Inflammatory macrophage treated with lipopolysaccharide for 4 hours (primary cell): ENCODE data around the gene RNF168.
A peak's percentile ranks its signal among the peaks of the same experiment; 100 is the strongest.
"Not testable (repeated sequence)": the region's sequence is repeated elsewhere in the genome, so short reads cannot be mapped to it uniquely, and the experiment has no call there.

Experiments
- DNase-seq: peaks from one replicate; pipeline ENCODE4 v3.0.0-alpha.2; 2020

The RNF168 gene

DNA sequence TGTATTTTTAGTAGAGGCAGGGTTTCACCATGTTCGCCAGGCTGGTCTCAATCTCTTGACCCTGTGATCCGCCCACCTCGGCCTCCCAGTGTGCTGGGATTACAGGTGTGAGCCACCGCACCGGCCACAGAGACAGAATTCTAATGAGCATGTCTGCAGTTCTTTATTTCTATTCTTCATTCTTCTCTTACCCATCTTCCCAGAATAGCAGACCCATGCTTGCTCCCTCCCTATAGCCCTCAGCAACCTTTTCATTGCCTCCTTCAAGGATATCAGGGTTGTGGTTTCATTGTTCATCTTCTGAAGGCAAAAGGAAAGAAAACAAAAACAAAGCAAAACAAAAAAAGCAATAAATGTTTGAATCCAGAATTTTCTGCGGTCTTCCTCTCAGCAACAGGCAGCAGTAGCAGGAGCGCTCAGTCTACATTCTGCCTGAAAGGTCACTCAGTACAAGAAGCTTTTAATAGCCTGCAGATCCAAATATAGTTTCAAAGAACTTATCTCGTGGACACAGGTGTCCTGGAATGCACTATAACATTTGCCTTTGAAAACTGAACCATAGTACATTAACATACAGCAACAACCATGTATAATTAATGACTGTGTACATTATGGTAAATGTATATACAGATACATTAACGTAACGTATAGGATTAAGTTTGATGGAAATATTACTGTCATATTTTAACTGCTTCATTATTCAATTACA, 11.5 kb upstream of the RNF168 start, which contains the start of gene SMCO1:
Gene SMCO1 (minus strand): TSS at position 434 of the 709 bp plus-strand sequence. CDS start 137 bp downstream, at position 297.
- DNase-seq, result no peak

DNA sequence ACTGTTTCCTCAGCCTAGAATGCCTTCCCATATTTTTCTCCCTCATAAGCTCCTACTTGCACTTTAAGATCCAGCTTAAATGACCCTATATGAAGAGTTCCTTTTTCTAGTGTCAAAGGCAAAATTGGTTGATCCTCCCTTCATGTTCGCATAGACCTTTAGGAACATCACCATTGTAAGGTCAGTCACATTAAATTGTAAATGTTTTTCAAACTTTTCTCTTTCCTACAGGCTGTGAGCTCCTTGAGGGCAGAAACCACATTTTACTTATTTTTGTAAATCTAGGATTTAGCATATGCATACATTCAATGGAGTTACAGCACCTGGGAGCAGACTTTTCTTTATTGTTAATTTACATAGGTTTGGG, 10.8 kb upstream of the RNF168 start:
- DNase-seq, result no peak

DNA sequence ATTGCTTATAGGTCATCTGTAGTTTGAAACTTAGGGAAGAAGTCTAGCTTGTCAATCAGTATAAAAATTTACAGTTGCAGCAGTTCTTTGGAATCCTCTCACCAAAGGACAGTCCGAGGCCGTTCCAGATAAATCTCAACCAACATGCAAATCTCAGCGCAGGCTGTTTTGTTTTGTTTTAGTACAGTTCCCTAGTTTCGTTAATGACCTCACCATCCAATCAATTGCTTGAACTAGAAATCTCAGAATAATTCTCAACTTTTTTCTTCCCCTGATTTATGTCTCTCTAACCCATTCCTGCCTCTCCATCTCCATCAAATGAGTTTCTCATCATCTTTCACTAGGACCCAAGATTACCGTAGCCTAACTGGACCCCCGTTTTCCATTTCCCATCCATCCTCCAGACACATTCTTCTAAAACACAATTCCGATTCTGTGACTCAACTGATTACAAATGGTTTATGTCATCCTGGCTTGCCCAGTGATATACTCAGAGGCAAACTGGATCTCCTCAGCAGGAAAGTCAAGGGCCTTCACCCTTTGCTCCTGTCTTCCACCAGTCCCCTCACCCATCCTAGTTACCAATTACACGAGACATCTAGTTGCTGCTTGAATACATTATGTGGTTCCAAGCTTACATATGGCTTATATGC, 10.3 kb upstream of the RNF168 start:
- DNase-seq, result no peak

DNA sequence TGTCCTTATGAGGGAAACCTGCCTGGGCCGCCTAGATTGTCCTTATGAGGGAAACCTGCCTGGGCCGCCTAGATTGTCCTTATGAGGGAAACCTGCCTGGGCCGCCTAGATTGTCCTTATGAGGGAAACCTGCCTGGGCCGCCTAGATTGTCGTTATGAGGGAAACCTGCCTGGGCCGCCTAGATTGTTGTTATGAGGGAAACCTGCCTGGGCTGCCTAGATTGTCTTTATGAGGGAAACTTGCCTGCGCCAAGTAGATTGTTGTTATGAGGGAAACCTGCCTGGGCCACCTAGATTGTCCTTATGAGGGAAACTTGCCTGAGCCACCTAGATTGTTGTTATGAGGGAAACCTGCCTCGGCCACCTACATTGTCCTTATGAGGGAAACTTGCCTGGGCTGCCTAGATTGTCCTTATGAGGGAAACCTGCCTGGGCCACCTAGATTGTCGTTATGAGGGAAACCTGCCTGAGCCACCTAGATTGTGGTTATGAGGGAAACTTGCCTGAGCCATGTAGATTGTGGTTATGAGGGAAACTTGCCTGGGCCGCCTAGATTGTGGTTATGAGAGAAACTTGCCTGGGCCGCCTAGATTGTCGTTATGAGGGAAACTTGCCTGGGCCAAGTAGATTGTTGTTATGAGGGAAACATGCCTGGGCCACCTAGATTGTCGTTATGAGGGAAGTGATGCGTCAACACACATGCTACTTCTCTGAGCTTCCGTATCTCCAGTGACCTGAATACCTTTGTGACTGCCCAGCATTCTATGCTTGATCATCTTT, 8.3 kb upstream of the RNF168 start:
- not testable (repeated sequence) for DNase-seq

DNA sequence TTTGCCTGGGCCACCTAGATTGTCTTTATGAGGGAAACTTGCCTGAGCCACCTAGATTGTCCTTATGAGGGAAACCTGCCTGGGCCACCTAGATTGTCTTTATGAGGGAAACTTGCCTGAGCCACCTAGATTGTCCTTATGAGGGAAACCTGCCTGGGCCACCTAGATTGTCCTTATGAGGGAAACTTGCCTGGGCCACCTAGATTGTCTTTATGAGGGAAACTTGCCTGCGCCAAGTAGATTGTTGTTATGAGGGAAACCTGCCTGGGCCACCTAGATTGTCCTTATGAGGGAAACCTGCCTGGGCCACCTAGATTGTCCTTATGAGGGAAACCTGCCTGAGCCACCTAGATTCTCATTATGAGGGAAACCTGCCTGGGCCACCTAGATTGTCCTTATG, 7.5 kb upstream of the RNF168 start:
- DNase-seq, result not testable (repeated sequence)

DNA sequence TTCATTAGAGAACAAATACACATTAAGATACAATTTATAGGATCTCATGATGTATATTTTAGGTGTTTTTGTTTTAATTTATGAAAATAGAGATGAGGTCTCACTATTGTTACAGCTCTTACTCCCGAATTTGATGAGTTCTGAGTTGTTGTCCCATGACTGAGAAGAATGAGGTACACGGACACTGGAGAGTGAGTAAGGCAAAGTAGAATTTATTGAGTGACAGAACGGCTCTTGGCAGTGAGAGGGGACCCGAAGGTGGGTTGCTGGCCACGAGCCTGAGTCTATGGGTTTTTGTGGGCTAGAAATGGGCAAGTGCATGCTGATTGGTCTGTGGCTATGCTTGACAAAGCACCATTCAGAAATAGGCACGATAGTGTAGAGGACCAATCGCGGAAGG, 3.1 kb upstream of the RNF168 start:
- no peak for DNase-seq

DNA sequence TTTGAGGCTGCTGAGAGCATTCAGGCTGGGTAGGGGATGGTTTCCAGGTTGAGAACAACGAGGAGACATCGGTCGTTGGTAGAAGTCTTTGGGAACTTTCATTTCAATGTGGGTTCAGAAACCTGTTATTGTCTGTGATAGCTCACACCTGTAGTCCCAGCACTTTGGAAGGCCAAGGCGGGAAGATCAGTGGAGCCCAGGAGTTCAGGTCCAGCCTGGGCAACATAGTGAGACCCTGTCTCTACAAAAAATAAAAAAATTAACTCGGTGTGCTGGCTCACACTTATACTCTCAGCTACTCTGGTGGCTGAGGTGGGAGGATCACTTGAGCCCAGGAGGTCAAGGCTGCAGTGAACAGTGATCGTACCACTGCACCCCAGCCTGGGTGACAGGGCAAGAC, 988 bp upstream of the RNF168 start:
- DNase-seq, result no peak

DNA sequence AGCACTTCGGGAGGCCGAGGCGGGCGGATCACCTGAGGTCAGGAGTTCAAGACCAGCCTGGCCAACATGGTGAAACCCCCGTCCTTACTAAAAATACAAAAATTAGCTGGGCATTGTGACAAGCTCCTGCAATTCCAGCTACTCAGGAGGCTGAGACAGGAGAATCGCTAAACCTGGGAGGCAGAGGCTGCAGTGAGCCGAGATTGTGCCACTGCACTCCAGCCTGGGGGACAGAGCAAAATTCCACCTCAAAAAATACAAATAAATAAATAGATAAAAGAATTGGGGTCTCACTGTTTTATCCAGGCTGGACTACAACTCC, 470 bp upstream of the RNF168 start:
- not testable (repeated sequence) for DNase-seq

DNA sequence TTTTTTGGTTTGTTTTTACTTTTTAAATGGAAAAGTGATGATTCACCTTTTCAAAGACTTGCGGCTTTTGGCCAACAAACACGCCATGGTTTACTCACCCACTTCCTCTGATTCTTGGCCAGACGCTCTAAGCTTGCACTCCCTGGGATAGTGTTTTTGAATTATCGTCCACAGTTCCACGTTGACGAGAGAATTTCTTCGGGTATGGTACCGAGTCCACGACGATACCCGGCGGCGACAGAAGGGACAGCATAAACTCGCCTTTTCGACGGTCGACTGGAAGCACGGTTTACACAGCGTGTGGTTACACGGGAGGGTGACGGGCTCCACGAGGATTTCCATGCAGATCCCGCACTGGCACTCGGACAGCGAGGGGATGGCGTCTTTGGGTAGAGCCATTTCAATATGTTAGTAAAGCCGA, 783 bp downstream of the RNF168 start:
- DNase-seq, result peak; percentile 80

DNA sequence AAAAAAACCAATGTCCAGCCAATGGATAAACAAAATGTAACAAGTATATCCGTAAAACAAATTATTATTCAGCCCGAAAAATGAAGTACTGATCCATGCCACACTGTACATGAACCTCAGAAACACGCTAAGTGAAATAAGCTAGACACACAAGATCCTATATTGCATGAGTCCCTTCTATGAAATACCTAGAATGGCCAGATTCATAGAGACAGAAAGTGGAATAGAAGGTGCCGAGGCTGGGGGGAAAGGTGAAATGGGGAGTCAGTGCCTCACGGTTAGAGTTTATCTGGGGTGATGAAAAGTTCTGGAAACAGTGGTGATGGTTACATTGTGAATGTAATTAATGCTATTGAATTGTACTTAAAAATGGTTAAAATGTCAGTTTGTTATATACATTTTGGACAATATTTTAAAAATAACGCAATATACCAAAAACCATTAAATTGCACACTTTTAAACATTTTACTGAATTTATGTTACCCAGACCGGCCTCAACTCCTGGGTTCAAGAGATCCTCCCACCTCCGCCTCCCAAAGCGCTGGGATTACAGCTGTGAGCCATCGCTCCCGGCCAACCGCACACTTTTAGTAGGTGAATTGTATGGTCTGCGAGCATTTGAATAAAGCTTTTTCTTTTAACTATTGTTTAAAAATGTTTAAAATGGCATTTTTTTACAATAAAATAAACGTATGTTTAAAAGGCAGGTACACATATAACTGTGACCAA, 2.1 kb downstream of the RNF168 start:
- DNase-seq, result peak; percentile 23

DNA sequence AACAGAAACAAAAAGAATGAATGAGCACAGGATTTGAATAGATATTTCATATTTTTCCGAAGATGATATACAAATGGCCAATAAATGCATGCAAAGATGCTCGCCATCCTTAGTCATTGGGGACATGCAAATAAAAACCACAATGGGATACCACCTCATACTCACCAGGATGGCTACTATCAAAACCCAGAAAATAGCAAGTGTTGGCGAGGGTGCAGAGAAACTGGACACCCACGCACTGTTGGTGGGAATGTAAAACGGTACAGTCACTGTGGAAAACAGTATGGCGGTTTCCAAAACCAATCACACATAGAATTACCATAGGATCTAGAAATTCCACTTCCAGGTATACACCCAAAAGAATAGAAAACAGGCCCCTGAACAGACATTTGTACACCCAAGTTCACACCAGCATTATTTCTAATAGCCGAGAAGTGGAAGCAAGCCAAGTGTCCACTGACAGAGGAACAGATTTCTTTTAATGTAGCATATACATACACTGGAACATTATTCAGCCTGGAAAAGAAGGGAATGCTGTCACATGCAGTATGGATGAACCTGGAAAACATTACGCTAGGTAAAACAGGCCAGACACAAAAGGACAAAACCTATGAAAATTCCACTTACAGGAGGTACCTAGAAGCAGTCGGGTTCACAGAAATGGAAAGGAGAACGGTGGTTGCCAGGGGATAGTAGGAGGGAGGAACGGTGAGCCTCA, 3.6 kb downstream of the RNF168 start:
- DNase-seq, result no peak

DNA sequence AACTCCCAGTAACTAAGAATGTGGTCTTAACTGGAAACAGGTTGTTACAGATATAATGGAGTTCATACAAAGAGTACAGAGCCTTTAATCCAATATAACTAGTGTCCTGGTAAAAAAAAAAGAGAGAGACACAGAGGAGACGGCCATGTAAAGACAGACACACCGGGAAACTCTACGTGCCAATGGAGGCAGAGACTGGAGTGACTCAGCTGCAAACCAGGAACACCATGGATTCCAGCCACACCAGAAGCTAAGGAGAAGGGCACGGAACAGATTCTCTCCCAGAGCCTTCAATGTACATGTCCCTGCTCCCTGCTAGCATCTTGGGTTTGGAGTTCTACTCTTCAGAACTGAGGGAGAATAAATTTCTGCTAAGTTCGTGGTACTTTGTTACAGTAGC, 4.5 kb downstream of the RNF168 start:
- DNase-seq, result no peak

DNA sequence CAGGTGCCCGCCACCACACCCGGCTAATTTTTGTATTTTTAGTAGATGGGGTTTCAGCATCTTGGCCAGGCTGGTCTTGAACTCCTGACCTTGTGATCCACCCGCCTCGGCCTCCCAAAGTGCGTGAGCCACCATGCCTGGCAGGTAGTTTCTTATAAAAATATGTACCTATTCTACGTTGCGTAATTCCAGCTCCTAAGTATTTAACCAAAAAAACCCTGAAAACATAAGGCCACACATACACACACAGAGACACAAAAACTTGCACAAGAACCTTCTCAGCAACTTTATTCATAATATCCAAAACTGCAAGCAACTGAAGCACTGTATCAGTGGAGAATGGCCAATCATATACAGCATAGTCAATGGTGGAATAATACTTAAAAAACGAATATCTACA, 5.3 kb downstream of the RNF168 start:
- no peak for DNase-seq

DNA sequence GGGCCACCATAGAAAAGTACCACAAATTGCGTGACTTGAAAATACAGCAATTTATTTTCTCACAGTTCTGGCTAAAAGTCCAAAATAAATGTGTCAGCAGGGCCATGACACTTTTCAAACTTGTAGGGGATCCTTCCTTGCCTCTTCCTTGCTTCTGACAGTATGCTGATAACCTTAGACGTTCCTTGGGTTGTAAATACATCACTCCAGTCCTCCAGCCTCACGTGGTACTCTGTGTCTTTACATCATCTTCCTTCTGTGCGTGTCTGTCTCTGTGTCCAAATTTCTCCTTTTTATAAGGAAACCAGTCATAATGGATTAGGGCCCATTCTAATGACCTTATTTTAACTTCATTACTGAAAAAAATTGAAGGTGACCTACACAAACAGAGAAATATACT, 7.4 kb downstream of the RNF168 start:
- DNase-seq, result no peak

DNA sequence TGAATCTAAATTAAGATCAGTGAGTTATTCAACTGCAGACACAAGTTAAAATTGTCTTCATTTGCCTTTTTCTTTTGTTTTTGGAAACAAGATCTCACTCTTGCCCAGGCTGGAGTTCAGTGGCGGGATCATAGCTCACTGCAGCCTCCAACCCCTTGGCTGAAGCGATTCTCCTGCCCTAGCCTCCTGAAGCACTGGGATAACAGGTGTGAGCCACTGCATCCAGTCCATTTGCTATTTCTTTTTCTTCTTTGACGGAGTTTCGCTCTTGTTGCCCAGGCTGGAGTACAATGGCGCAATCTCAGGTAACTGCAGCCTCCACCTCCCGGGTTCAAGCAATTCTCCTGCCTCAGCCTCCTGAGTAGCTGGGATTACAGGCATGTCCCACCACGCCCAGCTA, 10.3 kb downstream of the RNF168 start:
- no peak for DNase-seq

DNA sequence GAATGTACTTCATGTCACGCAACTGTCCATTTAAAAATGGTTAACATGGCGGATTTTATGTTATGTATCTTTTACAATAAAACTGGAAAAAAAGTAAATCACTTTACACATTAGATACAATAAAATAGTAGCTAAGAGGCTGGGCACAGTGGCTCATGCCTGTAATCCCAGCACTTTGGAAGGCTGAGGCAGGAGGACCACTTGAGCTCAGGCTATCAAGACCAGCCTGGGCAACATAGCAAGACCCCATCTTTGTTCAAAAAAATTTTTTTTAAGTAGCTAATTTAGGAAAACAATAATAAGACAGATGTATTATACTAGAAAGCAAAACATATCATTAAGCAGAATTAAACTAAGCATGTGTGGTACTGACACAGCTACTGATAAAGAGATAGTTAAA, 11.5 kb downstream of the RNF168 start:
- no peak for DNase-seq

DNA sequence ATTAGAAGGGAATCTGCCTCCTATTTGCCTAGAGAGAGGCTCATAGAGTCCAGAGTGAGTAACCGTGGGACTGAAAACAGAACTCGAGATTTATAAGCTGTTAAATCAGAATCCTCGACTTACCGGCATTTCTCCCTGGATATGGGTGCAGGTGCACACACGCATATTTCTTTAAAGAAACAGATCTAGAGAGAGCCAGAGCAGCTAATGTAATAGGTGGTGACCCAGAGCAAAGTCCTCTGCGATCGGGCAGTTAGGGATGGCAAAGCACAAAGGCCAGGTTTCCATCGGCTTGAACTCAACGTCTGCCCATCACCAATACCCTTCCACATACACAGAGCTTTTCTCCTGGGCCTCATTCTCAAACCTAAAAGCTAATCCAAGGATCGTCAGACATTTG, 13.8 kb downstream of the RNF168 start:
- no peak for DNase-seq

DNA sequence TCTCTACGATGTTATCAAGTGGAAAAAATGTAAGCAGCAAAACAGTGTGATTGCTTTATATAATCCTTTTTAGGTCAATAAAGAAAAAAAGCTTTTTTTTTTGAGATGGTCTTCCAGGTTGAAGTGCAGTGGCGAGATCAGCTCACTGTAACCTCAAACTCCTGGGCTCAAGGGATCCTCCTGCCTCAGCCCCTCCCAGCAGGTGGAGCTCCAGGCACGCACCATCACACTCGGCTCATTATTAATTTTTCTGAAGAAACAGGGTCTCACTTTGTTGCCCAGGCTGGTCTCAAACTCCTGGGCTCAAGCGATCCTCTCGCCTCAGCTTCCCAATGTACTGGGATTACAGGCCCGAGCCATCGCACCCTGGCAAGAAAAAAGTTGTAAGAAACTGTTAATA, 17.3 kb downstream of the RNF168 start:
- peak; percentile 3 for DNase-seq

DNA sequence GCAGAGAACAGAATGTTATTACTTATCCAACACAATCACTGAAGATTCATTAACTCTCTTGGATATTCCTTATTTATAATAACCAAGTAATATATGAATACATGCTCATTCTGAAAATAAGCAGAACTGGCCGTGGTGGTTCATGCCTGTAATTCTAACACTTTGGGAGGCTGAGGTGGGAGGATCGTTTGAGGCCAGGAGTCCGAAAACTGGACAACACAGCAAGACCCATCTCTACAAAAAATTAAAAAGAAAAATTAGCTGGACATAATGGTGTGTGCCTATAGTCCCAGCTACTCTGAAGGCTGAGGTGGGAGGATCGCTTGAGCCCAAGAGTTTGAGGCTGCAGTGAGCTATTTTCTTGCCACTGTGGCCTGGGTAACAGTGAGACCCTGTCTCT, 25.9 kb downstream of the RNF168 start:
- no peak for DNase-seq

DNA sequence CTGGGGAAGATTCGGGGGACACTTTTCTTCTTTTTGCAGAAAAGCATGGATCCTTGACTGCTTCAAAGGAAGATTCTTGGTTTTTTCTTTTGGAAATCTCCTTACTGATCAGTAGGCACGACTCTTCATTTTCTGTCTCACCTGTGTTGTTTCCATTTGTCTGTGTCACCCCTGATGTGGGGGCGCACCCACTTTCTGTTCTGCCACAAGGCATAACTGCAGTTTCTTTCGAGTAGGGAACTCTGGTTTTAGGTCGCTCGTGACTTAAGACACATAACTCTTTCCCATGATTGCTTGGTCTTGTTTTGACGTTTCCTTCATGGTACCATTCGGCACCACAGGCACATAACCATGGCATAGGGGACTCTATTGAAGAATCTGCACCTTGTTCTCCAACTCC, 31.3 kb downstream of the RNF168 start:
- no peak for DNase-seq

DNA sequence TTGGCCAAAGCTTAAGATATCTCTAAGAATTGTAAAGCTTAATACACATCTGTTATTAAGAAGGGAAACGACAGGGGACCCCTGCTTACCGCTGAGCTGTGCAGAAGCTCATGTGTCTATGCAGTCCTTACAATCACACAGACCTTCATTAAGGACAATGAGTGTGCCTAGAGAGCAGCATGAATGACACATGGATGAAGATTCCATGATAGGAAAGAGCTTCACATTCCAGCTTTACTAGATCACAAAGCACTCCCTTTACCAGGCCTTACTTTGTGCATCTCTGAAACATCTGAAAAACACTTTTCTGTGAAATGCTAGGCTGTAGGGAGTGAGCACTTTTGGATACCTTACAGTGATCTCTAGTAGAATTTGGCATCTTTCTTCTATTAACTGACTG, 32.0 kb downstream of the RNF168 start:
- no peak for DNase-seq

DNA sequence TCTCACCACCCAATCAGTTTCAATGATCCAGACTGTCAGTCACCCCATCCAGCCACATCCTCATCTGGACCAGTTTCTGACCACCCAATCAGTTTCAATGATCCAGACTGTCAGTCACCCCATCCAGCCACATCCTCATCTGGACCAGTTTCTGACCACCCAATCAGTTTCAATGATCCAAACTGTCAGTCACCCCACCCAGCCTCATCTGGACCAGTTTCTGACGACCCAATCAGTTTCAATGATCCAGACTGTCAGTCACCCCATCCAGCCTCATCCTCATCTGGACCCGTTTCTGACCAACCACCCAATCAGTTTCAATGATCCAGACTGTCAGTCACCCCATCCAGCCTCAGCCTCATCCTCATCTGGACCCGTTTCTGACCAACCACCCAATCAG, 33.4 kb downstream of the RNF168 start:
- DNase-seq, result not testable (repeated sequence)

DNA sequence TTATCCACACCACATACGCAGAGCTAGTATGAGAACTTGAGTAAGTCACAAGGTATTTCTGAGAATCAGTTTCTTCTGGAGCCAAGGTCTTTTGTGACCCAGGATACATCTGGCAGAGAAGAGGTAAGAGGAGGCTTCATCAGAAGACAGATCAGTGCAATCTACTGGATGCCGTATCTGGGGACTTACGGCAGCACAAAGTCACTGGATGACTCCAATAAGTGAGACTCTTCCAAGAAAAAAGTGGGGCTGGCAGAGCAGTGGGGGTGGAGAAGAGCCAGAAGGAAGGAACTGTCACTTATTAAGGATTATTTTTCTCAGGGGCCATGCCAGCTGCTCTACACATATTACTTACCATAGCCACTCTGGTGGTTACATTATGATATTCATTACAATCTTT, 39.8 kb downstream of the RNF168 start:
- DNase-seq, result no peak
